ENCODE measurements around the gene CCR7.

CCR7 gene

DNA sequence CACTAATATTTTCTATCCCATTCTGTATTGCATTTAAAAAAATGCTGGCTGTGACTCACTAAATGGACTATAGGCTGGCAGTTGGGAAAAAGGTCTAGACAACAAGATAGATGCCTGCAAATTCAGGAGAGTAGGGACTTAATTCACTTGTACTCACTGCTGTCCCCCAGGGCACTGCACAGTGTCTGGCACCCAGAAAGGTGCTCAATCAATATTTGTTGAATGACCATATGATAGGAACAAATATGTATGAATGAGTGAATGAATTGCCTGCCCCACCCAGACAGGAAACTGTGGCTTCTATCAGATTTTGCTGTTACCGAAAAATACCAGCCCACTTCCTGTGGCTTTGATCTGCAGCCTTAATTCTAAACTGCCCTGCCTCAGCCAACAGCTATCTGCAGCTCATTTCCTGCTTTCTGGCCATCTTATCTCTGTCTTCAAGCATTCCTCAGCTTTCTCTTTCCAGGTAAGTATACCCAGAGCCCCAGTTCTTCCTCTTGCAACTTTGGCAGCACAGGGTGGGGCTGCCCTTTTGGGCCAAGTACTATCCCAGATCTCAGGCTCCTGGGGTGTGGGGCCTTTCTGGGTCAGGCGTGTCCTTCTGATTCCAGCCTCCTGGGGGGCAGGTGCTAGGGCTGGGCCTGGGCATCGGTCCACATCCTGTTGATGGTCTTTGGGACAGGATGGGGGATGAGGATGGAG lies 48.5 kb downstream of the CCR7 start:
- DNase-seq (ENCODE audit: low spot score) = no peak

DNA sequence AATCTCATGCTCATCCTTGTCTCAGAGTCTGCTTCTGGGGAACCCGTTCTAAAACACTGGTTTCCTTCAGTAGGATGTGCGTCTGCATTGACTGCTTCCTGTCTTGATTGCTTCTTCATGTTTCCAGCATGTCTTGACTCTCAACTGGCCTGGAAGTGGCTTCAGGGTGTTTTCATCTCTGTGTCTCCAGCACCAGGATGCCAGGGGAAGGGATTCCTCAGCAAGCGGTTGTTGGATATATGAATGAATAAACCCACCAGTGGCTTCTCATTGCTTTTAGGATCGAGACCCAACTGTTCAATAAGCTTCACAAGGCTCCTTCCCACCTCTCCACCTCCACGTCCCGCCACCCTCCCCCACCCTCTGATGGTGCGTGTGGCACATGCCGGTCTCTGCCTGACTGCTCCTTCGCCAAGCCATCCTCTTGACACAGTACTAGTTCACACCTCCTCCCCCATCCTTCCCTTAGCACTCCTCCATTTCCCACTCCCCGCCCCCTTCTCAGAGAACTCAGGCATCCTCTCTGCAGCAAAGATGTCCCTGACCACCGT lies 49.7 kb downstream of the CCR7 start:
- DNase-seq (ENCODE audit: low spot score) = no peak

DNA sequence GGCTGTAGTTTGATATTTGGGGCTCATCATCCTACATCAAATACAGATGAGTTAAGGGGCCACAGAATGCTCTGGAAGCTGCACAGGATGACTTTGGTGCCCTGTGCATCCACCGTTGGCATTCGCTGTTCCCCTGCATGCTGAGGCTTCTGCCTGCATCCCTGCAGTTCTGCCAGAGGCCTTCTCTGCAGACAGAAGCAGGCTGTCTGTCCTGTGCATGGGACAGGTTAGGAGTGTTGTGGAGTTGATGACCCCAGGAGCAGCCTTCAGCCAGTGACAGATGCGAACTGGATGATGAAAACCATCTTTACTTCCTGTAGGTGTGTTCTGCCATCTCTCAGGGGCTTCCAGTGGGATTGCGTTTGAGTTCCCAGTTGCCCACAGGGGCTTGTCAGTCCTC lies 50.3 kb downstream of the CCR7 start:
- no peak for DNase-seq (ENCODE audit: low spot score)

DNA sequence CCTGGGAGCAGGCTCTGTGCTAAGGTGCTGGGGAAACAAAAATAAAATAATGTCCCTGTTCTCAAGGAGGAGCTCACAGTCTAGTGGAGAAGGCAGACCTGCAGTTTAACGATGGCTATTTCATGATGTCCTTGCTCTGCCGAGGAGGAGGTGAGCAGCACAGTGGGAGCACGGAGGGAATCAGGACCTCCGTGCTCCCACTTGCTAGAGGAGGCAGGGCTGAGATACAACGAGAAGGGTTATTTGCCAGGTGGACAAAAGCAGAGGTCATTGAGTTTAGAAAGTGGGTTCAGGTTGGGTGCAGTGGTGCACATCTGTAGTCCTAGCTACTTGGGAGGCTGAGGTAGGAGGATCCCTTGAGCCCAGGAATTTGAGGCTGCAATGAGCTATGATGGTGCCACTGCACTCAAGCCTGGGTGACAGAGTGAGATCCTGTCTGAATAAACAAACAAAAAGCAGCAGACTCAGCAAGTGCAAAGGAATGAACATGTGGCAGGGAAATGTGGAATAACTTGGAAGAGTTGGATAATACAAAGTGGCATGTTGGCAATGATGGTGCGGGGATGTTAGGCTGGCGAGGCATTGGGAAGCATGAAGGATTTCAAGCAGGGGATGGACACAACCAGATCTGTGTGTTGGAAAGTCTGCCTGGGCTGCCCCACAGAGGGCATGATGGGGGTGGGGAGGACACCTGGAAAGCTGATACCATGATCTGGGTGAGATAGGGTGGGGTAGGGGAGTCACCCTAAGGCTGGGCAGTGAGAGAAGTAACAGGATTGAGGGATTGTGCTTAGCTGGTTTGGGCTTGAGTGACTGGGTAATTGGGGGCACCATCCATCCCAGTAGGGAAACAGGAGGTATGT lies 51.0 kb downstream of the CCR7 start:
- no peak for DNase-seq (ENCODE audit: low spot score)

DNA sequence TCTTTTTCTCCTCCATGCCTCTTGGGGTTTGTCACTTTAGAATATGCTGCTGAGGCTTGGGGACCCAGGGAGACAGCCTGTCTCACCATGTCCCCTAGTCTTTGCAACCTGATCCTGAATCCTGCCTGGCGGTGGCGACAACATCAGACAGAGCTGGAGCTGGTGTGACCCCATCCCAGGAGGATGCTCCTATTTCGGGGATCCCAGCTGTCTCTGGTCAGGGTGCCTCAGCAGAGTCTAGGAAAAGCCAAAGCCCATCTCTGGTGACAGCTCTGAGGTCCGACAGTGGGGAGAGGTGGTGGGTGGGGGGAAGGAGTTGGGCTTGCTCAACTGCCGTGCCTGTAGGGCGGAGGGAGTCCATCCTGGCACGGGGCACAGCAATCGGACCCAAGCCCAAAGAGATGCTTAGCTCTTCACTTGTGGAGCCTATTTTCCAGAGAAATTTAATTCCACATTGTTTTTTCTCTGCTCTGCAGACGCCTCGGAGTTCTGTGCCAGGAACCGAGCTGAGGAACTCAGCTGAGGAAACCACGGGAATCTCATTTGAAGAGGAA lies 53.5 kb downstream of the CCR7 start:
- no peak for DNase-seq (ENCODE audit: low spot score)

DNA sequence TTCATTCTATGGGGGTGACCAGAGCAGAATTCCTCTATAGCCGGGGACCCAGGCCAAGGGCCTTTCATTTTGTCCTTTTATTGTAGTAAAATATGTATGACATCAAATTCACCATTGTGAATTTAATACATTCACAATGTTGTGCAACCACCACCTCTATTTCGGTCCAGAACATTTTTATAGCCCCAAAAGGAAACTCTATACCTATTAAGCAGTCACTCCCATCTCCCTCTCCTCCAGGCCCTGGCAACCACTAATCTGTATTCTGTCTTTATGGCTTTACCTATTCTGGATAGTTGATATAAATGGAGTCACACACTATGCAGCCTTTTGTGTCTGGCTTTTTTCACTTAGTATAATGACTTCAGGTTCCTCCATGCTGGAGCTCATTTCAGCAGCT lies 54.1 kb downstream of the CCR7 start:
- DNase-seq (ENCODE audit: low spot score) = no peak

DNA sequence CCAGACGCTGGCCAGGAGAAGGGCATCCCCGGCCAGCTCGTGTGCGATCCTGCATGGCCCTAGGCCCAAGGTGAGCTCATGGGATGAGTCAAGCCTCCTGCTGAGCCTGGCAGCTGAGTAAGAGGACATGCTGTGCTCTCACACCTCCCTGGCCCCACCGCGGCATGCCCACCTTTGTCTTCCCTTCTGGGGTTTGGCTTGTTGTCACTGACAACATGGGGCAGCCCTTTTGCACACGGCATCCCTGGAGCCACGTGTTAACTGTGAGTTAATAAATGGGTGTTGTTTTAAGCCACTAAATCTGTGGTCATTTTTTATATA lies 55.0 kb downstream of the CCR7 start:
- DNase-seq (ENCODE audit: low spot score) = peak; percentile 52

DNA sequence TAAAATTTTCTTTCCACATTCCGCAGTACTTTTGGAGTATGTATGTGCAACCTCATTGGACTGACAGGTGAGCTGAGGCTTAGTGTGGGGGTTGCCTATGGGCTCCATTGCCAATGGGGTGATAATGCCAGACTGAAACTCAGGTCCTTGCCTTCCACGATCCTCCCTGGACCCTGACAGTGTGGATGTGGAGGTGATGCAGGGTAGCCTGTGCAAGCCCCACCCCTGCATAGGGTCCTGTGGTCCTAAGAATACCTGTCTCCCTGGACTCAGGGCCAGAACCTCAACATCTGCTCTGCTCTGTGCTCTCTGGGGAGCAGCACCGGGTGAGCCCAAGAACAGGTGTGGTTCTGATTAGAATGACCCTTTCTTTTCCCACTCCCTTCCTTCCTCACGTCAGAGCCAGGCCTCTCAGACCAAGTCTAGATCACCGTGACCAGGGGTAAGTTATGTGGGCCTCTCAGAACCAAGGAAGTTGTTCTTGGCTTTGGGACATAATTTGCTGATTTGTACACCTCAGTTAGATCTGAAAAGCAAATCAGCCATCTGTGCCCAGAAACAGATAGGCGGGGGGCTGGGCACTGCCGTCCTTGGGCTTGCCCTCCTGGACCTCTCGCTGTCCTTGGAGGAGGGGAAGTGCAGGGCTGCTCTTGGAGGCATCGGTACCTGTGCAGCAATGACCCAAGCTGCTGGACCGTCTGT lies 55.5 kb downstream of the CCR7 start:
- DNase-seq (ENCODE audit: low spot score) = no peak

DNA sequence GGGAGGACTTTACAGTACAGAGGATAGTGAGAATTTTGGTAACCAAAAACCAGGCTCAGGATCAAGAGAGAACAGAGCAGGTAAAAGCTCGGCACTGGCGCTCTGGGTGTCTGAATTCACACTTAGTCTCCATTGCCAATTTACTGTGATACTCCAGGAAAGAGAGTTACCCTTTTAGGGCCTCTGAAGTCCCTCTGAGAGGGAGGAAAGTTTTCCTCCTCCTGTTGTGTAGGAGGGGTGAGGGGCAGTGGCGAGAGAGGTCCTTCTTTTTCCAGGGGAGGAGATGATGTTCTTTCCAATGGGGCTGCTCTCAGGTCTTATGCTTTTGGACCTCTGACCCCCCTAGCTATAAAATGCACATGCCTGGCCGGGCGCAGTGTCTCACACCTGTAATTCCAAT lies 58.5 kb downstream of the CCR7 start:
- no peak for DNase-seq (ENCODE audit: low spot score)

All from RKO (cell line).